GM19193 (cell line): ENCODE measurements around the gene CLEC4M.

Experiments used
- POLR2A ChIP-seq: IDR thresholded peaks from 4 replicates; pipeline ENCODE4 v1.6.1; 2011; ENCODE audit not compliant: insufficient read depth, insufficient read length; ENCODE audit errors: extremely low read depth

Gene CLEC4M

DNA sequence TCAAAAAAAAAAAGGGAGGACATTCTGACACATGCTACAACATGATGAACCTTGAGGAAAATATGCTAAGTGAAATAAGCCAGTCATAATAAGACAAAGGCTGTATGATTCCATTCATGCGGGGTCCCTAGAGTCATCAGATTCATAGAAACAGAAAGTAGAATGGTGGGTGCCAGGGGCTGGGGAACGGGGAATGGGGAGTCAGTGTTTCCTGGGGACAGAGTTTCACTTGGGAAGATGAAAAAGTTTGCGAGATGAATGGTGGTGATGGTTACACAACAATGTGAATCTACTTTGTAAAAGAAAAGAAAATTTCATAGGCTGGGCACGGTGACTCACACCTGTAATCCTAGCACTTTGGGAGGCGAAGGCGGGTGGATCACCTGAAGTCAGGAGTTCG is 25.0 kb upstream of the CLEC4M start:
- TF ChIP-seq POLR2A: no peak

DNA sequence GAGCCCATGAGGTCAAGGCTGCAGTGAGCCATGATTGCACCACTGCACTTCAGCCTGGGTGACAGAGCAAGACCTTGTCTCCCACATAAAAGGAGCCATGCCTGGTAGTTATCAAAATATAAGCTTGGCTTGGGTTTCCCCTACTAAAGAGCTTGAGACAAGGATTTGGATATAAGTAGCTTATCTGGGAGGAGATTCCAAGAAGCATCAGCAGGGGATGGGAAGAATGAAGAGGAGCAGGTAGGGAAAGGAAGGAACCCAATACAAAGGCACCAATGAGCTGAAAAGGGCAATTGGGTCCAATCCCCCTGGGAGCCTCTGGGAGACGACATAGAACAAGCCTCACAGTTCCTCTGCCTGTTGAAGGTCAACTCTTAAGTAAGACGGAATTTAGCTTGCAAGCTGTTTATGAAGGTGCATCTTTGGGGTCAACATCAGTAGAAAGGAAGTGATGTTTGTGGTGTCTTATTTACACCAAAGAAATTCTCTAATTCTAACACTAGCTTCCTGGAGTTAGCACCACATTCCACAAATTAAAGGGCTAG is 23.8 kb upstream of the CLEC4M start:
- no peak for TF ChIP-seq POLR2A

DNA sequence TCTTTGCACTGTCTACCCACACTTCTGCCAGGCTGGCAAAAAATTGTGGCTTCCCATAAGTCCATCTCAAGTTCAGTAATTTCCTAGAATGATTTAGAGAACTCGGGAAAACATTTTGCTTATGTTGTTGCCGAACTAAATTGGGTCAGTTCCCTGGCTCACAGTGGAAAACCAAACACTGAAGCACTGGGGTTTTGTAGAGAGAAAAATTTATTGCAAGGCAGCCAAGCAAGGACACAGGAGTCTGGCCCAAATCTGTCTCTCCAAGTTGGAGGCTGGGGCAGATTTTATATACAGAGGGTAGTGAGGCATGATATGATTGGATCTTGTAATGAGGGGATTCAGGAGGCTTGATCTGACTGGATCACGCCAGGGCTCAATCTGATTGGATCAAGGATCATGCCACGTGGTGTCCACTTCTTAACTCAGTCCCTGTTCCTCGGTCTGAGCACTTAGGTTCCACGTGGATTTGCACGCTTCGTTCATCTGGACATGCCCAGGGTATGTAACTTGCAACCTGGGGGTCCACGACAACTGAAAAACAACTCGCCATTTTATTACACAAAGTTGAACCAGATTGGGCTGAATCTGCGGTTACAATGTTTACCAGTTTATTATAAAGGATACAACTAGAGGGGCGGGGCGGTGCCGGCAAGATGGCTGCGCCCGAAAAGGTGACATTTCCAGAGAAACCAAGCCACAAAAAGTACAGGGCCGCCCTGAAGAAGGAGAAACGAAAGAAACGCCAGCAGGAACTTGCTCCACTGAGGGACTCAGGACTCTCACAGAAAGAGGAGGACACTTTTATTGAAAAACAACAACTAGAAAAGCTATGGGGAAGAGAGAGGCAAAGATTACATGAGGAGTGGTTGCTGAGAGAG is 23.0 kb upstream of the CLEC4M start:
- TF ChIP-seq POLR2A: no peak

DNA sequence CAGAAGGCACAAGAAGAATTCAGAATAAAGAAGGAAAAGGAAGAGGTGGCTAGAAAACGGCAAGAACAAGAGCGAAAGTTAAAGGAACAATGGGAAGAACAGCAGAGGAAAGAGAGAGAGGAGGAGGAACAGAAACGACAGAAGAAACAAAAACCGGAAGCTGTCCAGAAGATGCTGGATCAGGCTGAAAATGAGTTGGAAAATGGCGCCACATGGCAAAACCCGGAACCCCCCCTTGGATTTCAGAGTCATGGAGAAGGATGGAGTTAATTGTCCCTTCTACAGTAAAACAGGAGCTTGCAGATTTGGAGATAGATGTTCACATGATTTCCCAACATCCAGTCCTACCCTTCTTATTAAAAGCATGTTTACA is 22.4 kb upstream of the CLEC4M start:
- TF ChIP-seq POLR2A: no peak

DNA sequence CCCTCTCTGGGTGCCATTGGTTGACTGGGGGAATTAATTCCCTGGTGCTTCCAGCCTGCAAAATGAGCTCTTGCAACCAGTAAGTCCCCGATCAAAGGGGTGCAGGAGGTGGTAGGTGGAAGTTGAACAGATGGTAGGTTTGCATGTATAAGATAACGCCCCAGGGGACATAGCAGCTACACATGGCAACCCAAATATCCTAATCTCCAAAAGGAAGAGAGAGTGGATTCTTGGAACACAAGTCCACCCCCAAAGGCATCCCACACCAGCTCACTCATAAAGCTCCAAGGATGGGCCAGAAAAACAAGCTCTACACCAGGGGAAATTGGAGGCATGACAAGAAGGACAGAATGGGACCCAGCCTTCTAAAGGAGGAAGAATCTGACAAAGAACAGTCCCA is 20.5 kb upstream of the CLEC4M start:
- no peak for TF ChIP-seq POLR2A

DNA sequence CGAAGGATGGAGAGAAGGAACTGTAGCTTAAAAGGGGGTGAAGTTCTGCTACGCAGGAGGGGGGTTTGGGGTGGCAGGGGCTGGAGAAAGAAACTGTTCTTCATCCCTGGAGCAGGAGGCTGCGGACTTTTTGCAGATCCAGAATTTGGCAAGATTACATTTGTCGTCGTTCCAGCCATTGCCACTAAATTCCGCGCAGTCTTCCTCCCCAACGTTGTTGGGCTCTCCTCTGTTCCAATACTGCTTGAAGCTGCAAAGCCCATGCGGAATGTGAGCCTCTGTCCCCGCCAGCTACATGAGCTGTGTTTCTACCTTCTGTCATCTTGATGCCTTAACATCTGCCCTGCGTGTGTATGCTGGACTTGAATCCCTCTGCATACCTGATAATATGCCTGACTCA is 20.1 kb upstream of the CLEC4M start:
- no peak for TF ChIP-seq POLR2A

DNA sequence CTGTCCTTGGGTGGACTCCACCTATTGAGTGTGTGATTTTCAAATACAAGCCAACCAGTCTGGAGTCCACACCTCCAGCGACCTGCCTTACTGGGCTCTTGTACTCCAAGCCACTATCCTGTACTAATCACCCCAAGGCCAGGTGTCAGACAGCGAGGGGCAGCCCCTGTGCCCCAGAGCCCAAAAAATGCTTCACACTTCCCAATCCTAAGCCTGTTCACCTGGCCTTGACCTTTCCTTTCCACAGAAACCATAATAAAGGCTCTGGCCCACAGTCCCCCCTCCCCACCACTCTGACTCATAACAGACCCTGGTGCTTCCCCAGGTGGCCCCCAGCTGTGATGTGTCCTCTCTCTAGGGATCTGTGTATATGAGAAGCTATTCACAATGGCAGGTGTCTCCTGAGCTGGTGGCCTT is 19.6 kb upstream of the CLEC4M start:
- TF ChIP-seq POLR2A: no peak

DNA sequence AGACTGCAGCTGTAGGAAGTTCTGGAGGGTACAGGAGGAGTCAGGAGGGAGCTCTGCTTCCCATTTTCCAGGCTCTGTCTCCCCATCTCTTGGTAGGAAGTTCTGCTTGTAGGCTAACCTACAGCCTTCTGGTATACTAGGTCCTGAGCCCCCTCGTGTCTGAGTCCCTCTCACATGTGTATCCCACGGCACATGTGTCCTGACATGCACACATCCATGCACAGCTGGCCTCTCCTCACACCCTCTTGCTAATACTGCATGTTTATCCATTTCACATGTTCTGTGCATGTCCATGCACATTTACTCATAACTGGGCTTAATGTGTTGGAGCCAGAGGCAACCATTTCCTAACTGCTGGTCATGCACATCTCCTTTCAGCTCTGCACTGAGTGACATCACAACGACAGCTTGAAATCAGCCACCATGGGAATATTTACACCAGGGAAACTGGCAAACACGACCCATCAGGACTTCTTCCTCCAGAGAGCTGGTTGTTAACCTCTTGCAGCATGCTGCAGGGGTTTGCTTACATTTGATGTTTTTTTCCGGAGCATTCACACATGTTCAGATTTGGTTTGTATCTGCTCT is 18.8 kb upstream of the CLEC4M start:
- TF ChIP-seq POLR2A: no peak

DNA sequence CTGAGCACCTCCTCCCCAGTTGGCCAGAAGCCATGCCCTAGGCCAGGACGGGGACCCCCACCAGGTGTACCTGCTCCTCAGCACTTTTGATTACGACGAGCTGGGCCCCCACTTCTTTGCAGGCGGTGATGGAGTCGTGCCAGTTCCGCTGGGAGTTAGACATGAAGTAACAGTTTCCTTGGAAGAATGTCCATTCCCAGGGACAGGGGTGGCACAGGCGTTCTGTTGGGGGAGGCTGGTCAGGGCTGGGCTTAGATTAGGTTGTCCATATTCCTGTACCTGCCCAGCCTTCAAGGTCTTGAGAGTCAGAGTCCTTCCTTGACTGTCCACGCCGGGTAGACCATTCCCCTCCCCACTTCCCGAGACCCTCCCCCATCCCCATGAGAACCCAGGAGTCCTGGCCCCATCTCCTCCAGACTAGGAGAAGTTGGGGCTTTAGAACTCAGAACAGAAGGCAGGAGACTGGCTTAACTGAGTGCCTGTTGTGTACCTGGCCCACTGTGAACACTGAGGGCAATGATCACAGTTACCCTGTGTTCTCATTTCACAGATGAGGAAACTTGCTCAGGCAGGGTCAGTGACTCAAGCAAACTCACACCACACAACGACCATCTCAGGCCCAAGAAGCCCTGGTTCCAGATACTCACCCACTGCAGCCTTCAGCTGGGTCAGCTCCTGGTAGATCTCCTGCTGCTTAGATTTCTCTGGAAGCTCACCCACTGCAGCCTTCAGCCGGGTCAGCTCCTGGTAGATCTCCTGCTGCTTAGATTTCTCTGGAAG is 18.0 kb upstream of the CLEC4M start:
- no peak for TF ChIP-seq POLR2A

DNA sequence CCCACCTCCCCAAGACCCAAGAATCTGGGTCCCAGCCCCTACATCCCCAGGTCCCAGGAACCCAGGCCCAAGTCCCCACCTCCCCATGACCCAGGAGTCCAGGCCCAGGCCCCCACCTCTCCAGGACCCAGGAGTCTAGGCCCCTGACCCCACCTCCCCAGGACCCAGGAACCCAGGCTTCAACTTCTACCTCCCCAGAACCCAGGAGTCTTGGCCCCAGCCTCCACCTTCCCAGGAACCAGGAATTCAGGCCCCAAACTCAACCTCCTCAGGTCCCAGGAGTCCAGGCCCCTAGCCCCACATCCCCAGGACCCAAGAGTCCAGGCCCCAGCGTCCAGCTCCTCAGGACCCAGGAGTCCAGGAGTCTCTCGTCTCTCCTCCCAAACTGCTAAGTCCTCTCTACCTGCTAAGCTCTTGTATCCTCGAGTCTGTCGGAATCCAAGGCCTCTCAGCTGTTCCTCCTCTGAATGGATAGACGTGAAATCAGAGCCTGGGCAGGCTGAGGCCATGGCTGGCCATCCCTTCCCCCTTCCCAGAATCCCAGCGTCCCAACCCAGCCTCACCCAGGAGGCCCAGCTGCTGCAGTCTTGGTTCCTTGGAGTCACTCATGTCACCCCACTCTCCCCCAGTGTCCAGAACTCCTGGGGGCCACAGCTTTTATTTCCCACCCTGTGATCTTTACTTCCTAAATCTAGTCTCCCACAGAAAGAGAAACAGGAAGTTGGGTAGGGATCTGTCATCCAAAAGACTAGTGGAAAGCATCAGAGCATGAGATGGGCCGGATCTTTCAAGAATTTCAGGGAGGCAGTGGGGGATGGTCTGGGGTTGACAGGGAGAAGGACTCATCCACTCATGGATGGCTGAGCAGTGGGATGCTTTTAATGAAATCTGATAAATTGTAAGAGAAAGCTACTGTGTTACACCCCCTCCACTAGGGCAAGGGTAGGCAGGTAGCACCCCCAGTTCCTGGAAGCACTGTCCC is 15.8 kb upstream of the CLEC4M start, which contains the start of gene CD209:
TSS of gene CD209 (minus strand) at position 632 of the 982 bp plus-strand sequence. CDS start at position 609, 23 bp downstream.
- no peak for TF ChIP-seq POLR2A

DNA sequence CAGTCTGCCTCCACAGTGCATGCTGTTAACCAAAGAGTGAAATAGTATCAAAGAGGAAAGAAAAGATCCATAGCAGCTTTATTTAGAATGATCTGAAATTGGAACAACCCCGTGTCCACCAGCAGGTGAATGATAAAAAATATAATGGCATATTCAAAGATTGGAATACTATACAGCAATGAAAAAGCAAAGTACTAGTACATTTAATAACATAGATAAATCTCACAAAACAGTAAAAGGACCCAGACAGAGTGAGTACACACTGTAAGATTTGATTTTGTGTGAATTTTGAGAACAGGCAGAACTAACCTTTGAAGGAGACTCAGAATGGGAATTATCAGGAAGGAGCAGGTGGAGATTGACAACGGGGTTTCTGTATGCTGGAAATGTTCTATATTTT is 14.9 kb upstream of the CLEC4M start:
- TF ChIP-seq POLR2A: no peak

DNA sequence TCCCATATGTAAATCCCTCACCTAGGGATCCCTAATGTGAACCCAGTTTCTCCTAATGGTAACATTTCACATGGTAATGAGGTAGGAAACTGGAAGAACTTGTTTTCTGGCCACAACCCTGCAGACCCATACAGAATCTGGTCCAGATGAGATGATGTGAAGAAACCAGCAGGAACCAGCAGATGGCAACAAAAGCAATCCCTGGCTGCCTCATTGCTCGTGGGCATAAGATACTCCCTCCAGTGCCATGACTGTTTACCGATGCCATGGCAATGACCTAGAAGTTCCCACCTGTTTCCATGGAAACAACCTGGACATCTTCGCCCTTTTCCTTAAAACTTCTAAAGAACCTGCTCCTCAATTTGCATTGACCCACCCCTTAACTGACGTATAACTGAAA is 14.3 kb upstream of the CLEC4M start:
- no peak for TF ChIP-seq POLR2A

DNA sequence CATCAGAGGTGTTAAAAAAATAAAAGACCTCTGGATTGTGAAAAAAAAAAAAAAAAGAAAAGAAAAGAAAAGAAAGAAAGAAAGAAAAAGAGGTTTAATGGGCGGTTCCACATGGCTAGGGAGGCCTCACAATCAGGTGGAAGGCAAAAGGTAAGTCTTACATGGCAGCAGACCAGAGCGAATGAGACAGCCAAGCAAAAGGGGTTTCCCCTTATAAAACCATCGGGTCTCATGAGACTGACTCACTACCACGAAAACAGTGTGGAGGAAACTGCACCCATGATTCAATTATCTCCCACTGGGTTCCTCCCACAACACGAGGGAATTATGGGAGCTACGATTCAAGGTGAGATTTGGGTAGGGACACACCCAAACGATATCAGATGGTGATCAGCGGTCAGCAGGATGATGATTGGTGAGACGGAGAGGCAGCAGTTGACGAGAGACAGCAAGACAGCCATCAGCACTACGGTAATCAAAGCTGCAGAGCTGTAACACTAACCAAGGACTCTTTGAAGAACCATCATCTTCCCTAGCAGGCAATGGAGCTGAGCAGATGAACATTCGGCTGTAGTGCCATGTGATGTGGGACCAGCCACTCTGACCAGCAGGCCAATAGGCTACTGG is 11.8 kb upstream of the CLEC4M start:
- TF ChIP-seq POLR2A: no peak

DNA sequence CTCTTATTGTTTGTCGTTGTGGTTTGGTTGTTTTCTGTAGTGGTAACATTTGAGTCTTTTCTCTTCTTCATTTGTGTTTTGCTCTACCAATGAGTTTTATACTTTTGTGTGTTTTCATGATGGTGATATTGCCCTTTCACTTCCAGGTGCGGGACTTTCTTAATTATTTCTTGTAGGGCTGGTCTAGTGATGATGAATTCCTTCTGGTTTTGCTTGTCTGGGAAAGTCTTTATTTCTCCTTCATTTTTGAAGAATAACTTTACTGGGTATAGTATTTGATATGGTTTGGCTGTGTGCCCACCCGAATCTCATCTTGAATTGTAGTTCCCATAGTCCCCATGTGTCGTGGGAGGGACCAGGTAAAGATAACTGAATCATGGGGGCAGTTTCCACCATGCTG is 6.8 kb upstream of the CLEC4M start:
- TF ChIP-seq POLR2A: no peak
